ENCODE data around the gene BCAP31.
"Not testable (repeated sequence)": the region's sequence is repeated elsewhere in the genome, so short reads cannot be mapped to it uniquely, and the experiment has no call there.

The BCAP31 gene

GRCh38 chrX:153707406-153707805 is 16.8 kb downstream of the BCAP31 start:
- no peak for DNase-seq

- no peak for DNase-seq
Measured at GRCh38 chrX:153706799-153707198, 17.4 kb downstream of the BCAP31 start.

GRCh38 chrX:153705403-153706060 is 18.7 kb downstream of the BCAP31 start:
- not testable (repeated sequence) for DNase-seq

- not testable (repeated sequence) for DNase-seq
Measured at GRCh38 chrX:153704631-153705402, 19.4 kb downstream of the BCAP31 start.

- DNase-seq, result no peak
Measured at GRCh38 chrX:153704021-153704526, 20.1 kb downstream of the BCAP31 start.

- DNase-seq, result no peak
Measured at GRCh38 chrX:153703036-153703370, 21.2 kb downstream of the BCAP31 start.

- DNase-seq, result no peak
Measured at GRCh38 chrX:153702336-153703035, 21.7 kb downstream of the BCAP31 start.

GRCh38 chrX:153701706-153702105 is 22.5 kb downstream of the BCAP31 start:
- DNase-seq, result no peak

GRCh38 chrX:153700967-153701366 is 23.2 kb downstream of the BCAP31 start:
- no peak for DNase-seq

GRCh38 chrX:153700376-153700945 is 23.7 kb downstream of the BCAP31 start:
- no peak for DNase-seq

- not testable (repeated sequence) for DNase-seq
Measured at GRCh38 chrX:153699784-153700371, 24.3 kb downstream of the BCAP31 start.

- not testable (repeated sequence) for DNase-seq
Measured at GRCh38 chrX:153699210-153699783, 24.9 kb downstream of the BCAP31 start.

- DNase-seq, result no peak
Measured at GRCh38 chrX:153697924-153698865, 26.0 kb downstream of the BCAP31 start.

GRCh38 chrX:153696986-153697722 is 27.0 kb downstream of the BCAP31 start:
- not testable (repeated sequence) for DNase-seq

- DNase-seq, result not testable (repeated sequence)
Measured at GRCh38 chrX:153696538-153696937, 27.6 kb downstream of the BCAP31 start.

- DNase-seq, result no peak
Measured at GRCh38 chrX:153696100-153696499, 28.1 kb downstream of the BCAP31 start.

- no peak for DNase-seq
Measured at GRCh38 chrX:153694687-153695270, 29.4 kb downstream of the BCAP31 start.

- not testable (repeated sequence) for DNase-seq
Measured at GRCh38 chrX:153694256-153694655, 29.9 kb downstream of the BCAP31 start.

- no peak for DNase-seq
Measured at GRCh38 chrX:153693216-153694086, 30.7 kb downstream of the BCAP31 start.
